ENCODE results near the gene CACNA1E.
"Not testable (repeated sequence)": the region's sequence is repeated elsewhere in the genome, so short reads cannot be mapped to it uniquely, and the experiment has no call there.

The CACNA1E gene

DNA sequence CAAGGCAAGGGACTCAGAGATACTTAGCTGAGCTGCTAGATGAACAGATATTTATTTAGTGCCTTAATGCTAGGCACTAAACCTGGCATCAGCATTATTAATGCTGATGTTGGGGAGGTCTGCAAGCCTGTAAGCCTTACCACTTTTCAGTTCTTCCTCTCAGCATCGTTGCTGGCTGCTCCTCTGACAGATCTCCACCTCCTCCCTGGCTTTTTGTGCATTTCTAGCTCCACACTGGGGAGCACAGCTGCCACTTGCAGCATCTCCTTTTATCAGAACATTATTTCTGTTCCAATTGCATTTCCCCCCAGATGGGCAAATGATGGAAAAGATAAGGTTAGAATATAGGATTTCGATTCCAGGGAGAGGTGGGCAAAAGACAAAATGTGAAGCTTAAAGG, 34.8 kb downstream of the CACNA1E start:
- no peak for FAIRE-seq

DNA sequence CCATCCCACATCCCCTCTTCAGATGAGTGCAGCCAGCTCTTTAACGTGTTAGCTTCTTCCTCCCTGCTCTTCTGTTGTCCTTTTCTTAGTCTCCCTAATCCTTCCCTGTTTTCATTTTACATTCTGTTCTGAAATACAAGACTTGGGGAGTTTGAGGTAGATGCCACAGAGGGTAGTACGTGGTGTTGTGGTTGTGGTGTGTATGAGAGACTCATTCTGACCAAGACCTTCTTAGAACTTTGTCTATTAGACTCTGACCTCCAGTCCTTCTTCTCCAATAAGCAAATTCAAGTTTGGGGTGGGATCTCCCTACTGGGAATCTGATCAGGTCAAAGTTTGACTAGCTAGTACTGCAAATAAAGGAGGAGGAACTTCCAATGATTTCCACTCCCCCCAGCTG, 39.5 kb downstream of the CACNA1E start:
- no peak for FAIRE-seq

GRCh38 chr1:181525104-181525721, 41.9 kb downstream of the CACNA1E start:
- no peak for FAIRE-seq

- not testable (repeated sequence) for FAIRE-seq
Measured at GRCh38 chr1:181528241-181528640, 44.9 kb downstream of the CACNA1E start.

DNA sequence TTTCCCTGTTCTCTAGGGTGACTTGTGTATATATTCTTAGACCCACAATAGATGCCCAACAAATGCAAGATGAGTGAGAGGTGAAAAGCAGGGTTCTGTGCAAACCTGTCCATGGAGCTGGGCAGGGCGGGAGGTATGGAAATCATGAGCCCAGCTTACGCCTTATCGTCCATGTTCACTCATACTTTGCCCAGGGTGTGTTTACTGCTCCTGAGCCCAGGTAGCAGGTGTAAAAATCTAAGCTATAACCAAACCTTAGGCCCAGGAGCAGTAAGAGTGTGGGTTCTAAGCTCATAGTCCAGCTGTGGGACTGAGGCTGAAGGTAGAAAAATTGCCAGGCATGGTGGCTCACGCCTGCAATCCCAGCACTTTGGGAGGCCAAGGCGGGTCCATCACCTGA, 48.1 kb downstream of the CACNA1E start:
- no peak for FAIRE-seq

DNA sequence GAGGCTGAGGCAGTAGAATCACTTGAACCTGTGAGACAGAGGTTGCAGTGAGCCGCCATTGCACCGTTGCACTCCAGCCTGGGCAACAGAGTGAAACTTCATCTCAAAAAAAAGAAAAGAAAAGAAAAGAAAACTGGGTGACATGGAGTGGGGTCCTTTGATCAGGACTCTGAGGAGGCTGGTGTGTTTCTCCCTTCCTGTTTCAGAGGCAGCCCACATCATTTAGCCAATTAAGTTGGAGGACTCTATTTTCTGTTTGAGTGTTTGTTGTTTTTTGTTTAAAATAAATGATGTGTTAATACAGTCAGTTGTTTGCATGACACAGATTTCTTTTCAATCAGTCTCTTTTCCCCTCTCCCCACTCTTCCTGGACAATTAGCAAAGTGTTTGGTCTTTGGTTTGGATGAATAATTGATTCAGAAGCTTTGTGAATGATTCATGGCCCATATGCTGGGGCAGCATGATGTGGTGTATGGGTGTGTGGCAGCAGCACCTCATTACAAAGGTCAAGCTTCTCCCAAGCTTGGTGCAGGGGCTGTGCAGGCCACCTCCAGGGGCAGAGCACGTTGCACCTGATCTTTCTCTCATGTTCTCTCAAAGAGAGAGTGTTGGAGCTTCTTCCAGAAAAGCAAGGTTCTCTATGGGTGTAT, 48.8 kb downstream of the CACNA1E start:
- FAIRE-seq, result no peak

DNA sequence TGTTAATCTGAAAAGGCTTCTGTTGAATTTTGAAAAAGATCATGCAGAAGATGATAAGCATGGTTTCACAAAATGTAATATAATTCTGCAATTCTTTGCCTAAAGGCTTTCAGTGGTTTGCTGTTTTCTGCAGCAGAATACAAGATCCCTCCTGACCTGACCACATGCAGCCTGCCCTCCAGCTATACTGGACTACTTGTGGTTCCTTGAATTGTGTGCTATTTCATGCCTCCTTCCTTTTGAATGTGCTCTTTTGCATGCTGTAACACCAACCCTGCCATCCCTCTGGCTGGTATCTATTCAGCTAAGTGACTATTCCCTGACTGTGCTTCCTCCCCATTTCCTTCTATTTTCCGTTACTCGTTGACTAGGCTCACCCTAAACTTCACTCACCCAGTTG, 55.5 kb downstream of the CACNA1E start:
- no peak for FAIRE-seq

DNA sequence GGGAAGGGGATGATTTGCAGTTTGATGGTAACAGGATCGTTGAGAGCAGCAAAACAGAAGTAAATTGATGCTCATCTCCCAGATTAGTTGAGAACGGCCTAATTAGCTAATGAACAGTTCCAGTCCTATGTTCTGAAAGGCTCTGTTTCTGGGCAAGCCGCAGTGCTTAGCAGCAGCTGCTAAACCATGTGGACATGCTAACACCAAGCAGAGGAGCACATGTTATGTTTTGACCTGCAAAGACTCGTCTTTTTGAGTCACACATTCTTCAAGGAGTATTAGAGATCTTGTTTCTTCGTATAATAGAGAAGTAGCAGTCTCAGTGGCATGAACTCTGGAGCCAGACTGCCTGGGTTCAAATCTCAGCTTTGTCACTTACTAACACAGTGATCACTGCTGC, 58.1 kb downstream of the CACNA1E start:
- no peak for FAIRE-seq

GRCh38 chr1:181541947-181542346, 58.6 kb downstream of the CACNA1E start:
- FAIRE-seq, result no peak

GRCh38 chr1:181542406-181542805, 59.1 kb downstream of the CACNA1E start:
- FAIRE-seq, result not testable (repeated sequence)

DNA sequence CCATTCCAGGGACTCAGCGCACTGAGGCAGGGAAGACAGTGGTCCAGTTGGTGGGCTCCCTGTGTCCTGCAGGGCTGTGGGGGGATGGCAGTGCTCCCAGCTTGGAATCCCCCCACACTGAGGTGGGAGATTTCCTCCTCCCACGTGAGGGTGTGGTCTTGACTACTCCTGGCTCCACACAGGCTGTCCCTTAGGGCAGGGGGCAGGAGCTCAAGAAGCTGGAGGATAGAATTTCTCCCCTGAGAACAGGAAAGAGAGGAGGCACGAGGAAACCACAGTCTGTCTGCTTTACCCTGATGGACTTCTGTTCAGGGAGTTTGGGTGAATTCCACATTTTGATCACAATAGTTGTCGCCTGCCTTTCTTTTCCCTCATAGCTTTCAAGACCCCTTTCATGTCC, 62.1 kb downstream of the CACNA1E start:
- no peak for FAIRE-seq

GRCh38 chr1:181548497-181548896, 65.2 kb downstream of the CACNA1E start:
- no peak for FAIRE-seq

- no peak for FAIRE-seq
Measured at GRCh38 chr1:181551249-181551648, 67.9 kb downstream of the CACNA1E start.

DNA sequence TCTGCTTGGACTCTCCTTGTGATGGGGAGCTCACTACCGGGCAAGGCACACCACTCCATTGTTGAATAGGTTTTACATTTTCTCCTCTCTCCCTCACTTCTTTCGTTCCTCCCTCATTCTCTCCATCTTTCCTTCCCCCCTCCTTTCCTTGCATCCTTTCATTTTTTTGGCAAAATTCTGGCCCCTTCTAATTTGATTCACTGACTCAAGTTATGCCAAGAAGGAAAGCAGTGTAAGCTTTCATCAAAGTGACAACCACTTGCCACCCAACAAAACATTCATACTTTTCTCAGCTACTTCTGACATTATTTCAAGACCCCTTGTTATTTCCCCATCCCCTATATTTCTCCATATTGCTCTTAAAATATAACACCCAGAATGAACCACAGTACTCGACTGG, 68.4 kb downstream of the CACNA1E start:
- FAIRE-seq, result no peak

DNA sequence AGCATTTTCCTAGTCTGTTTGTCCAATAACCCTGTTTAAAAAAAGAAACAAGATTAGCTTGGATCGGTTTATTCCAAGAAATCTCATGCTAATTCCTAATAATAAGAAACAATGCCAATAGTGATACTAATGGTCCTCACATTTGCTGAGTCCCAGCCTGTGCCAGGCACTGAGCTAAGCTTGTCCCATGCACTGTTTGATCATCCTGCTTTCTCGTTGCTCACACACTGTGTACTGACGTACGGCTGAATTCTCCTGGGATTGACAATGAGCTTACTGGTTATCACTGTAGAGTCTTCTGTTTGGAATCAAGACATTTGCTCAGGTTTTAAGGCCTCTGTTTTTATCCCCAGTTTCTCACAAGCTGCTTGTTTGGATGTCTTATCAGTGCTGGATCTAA, 71.1 kb downstream of the CACNA1E start:
- no peak for FAIRE-seq

- FAIRE-seq, result no peak
Measured at GRCh38 chr1:181556631-181557030, 73.3 kb downstream of the CACNA1E start.

DNA sequence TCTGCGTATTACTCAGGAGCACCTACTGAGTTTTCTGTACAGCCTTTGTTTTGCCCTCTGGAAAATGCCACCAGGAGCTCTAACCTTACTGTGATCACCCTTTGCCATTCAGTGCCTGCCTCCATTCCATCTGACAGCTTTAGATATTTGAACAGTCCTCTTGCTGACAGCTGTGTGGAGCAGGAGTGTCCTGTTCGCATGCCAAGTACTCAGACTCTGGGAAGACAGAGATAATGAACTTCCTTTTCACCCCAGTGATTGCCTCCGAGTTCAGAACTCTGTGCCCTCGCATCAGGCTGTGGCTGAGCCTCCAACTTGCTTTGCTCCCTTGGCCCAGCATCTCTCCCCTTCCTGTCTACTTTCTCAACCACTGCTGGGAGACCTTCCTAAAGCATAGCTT, 74.0 kb downstream of the CACNA1E start:
- no peak for FAIRE-seq

- no peak for FAIRE-seq
Measured at GRCh38 chr1:181558416-181558815, 75.1 kb downstream of the CACNA1E start.

DNA sequence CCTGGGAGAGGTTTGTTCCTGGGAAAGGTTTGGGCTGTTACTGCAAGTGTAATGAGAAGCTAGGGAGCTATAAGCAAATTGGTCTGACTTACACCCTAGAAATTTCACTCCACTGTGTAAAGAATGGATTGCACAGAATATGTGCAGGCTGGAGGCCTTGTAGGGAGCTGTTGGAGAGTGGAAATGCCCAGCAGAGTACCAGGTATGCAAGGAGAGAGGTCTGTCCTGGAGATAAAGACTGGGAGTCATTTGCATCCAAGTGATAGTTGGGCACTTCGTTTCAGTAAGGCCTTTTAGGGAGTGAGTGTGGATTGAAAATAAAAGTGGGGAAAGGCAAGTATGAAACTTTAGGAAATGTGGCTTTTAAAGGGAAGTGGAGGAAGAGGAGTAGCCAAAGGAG, 75.8 kb downstream of the CACNA1E start:
- FAIRE-seq, result no peak

GRCh38 chr1:181562395-181562794, 79.1 kb downstream of the CACNA1E start:
- no peak for FAIRE-seq

DNA sequence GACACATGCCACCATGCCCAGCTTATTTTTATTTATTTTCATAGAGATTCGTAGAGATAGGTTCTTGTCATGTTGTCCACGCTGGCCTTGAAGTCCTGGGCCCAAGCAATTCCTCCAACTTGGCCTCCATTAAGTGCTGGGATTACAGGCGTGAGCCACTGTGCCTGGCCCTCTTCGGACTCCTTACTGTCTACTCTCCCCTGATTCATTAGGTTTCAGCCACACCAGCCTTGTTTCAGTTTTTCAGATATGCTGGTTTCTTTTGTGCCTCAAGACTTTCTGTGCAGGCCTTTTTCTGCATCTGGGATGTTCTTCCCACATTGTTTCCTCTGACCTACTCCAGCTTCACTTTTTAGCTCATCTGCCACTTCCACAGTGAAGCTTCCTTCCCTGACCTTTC, 85.4 kb downstream of the CACNA1E start:
- FAIRE-seq, result no peak

GRCh38 chr1:181577475-181577874, 94.2 kb downstream of the CACNA1E start:
- FAIRE-seq, result no peak

- FAIRE-seq, result no peak
Measured at GRCh38 chr1:181583598-181583997, 100.3 kb downstream of the CACNA1E start.

DNA sequence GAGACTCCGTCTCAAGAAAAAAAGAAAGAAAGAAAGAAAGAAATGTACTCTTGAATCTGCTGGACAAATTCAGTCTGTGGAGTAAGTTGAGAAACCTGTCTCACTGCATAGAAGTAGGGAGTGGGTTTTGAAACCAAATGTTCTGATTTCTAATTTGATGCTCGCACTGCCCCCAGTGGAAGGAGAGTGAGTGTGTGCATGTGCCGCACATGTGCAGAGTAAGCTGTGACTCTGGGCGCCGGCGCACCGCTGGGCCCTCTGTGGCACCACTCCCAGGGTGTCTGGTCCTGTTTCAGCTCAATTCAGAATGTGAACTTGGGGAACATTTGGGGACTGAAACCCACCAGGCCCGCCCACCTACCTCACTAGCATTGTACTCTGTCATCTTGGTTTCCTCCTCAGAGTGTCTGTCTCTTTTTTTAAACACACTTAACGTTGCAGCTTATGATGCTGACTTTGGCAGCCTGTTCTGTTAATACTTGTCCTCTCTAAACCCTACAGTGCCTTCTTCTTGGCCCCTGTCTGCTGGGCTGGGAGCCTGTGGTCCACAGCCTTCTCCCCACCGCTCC, 104.6 kb downstream of the CACNA1E start:
- no peak for FAIRE-seq

- no peak for FAIRE-seq
Measured at GRCh38 chr1:181588631-181589030, 105.3 kb downstream of the CACNA1E start.
